Mesothelial cell of epicardium (in vitro differentiated cells): ENCODE data around the gene PTH2. TPM values are rescaled to one million over a fixed set of nuclear protein-coding genes. Genes with fewer than 3 reads are reported as not detected.
"Not testable (repeated sequence)": the region's sequence is repeated elsewhere in the genome, so short reads cannot be mapped to it uniquely, and the experiment has no call there.

Source experiments
- DNase-seq, 2 experiments: peaks; one replicate each; pipeline ENCODE4 v3.0.0; 2021; ENCODE audit warnings: low spot score in 2 of 2; ENCODE audit not compliant: unreplicated experiment in 2 of 2
- H3K27ac Mint-ChIP-seq: 2 replicates; pipeline ENCODE4 v1.8.0; 2021; ENCODE audit warnings: mixed read lengths
- H3K27me3 Mint-ChIP-seq: 2 replicates; pipeline ENCODE4 v1.8.0; 2021; ENCODE audit warnings: low read depth, mixed read lengths
- H3K36me3 Mint-ChIP-seq: 2 replicates; pipeline ENCODE4 v1.8.0; 2021; ENCODE audit warnings: mixed read lengths
- H3K4me1 Mint-ChIP-seq: 2 replicates; pipeline ENCODE4 v1.8.0; 2021; ENCODE audit warnings: mixed read lengths
- H3K4me3 Mint-ChIP-seq: 2 replicates; pipeline ENCODE4 v1.8.0; 2021; ENCODE audit warnings: mild to moderate bottlenecking, moderate library complexity, mixed read lengths
- H3K9me3 Mint-ChIP-seq: 2 replicates; pipeline ENCODE4 v1.8.0; 2021; ENCODE audit warnings: mixed read lengths
- CTCF ChIP-seq: fragments of 200-600 bp; sonication (generic); IDR thresholded peaks from one replicate; pipeline ENCODE4 v1.5.0; 2021; ENCODE audit warnings: antibody characterized with exemption; ENCODE audit not compliant: unreplicated experiment
- total RNA-seq: library from RNA; stranded (reverse); gene quantifications from 3 replicates; pipeline ENCODE4 v1.2.1, GENCODE V29; 2021

PTH2 gene
- total RNA-seq, 1 donor from 2014 or later: not detected

GRCh38 chr19:49468199-49468598 lies 45.0 kb upstream of the PTH2 start:
- no peak for TF ChIP-seq CTCF

GRCh38 chr19:49465371-49465770 lies 42.1 kb upstream of the PTH2 start:
- no peaks in the 10 kb centered on the region for H3K27me3 Mint-ChIP-seq
- H3K36me3 Mint-ChIP-seq: peaks cover 6% of the 10 kb centered on the region
- DNase-seq: no peak
- H3K4me3 Mint-ChIP-seq: no peak overlapping the region
- H3K9me3 Mint-ChIP-seq: no peaks in the 10 kb centered on the region
- no peak overlapping the region for H3K27ac Mint-ChIP-seq
- no peaks in the 10 kb centered on the region for H3K4me1 Mint-ChIP-seq
- TF ChIP-seq CTCF: no peak

More at GRCh38 chr19:49468199-49468598, 45.0 kb upstream of the PTH2 start:
- H3K9me3 Mint-ChIP-seq: no peaks in the 10 kb centered on the region
- no peak overlapping the region for H3K4me3 Mint-ChIP-seq
- no peak for DNase-seq
- H3K27ac Mint-ChIP-seq: no peak overlapping the region
- no peaks in the 10 kb centered on the region for H3K4me1 Mint-ChIP-seq
- H3K36me3 Mint-ChIP-seq: peaks cover 6% of the 10 kb centered on the region
- H3K27me3 Mint-ChIP-seq: peaks cover 2% of the 10 kb centered on the region

GRCh38 chr19:49463960-49464740 lies 40.9 kb upstream of the PTH2 start:
- H3K9me3 Mint-ChIP-seq: no peaks in the 10 kb centered on the region
- H3K36me3 Mint-ChIP-seq: peaks cover 6% of the 10 kb centered on the region
- no peaks in the 10 kb centered on the region for H3K4me1 Mint-ChIP-seq
- no peak overlapping the region for H3K27ac Mint-ChIP-seq
- no peak for TF ChIP-seq CTCF
- no peak overlapping the region for H3K4me3 Mint-ChIP-seq
- DNase-seq: no peak
- H3K27me3 Mint-ChIP-seq: no peaks in the 10 kb centered on the region

- H3K4me3 Mint-ChIP-seq: no peak overlapping the region
- H3K27me3 Mint-ChIP-seq: no peaks in the 10 kb centered on the region
- peaks cover 2% of the 10 kb centered on the region for H3K36me3 Mint-ChIP-seq
Observed at GRCh38 chr19:49462492-49462891, 39.3 kb upstream of the PTH2 start.

GRCh38 chr19:49461656-49462055 lies 38.4 kb upstream of the PTH2 start:
- no peaks in the 10 kb centered on the region for H3K27me3 Mint-ChIP-seq
- no peak for TF ChIP-seq CTCF
- H3K4me1 Mint-ChIP-seq: no peaks in the 10 kb centered on the region
- DNase-seq: no peak
- H3K9me3 Mint-ChIP-seq: no peaks in the 10 kb centered on the region
- peaks cover 4% of the 10 kb centered on the region for H3K36me3 Mint-ChIP-seq
- H3K27ac Mint-ChIP-seq: no peak overlapping the region
- no peak overlapping the region for H3K4me3 Mint-ChIP-seq

More at GRCh38 chr19:49462492-49462891, 39.3 kb upstream of the PTH2 start:
- no peak for DNase-seq
- no peaks in the 10 kb centered on the region for H3K4me1 Mint-ChIP-seq
- H3K27ac Mint-ChIP-seq: no peak overlapping the region
- no peaks in the 10 kb centered on the region for H3K9me3 Mint-ChIP-seq
- TF ChIP-seq CTCF: no peak

- not testable (repeated sequence) for H3K27ac Mint-ChIP-seq, H3K9me3 Mint-ChIP-seq, H3K27me3 Mint-ChIP-seq, H3K4me1 Mint-ChIP-seq, H3K36me3 Mint-ChIP-seq, H3K4me3 Mint-ChIP-seq, DNase-seq
Observed at GRCh38 chr19:49461130-49461529, 37.9 kb upstream of the PTH2 start.
